HepG2 (cell line): ENCODE data around the gene FRMD4B. TPM values are rescaled to one million over a fixed set of nuclear protein-coding genes. Genes with fewer than 3 reads are reported as not detected.
A peak's percentile ranks its signal among the peaks of the same experiment; 100 is the strongest.

ENCODE experiments used
- ATAC-seq: fragments of 200-7000 bp; cut with Tn5 transposase; 3 replicates; pipeline ENCODE4 v1.9.1; 2020; ENCODE audit warnings: mild to moderate bottlenecking, moderate library complexity
- BruUV-seq: library from RNA; stranded (reverse); fragments of 400-500 nt; replicated peaks from 2 replicates; lab custom pipeline; 2021; lab: Mats Ljungman, UMichigan
- CTCF ChIA-PET: fragments of 300-600 bp; formaldehyde crosslinking; extraction: SDS; loops from one replicate; lab custom pipeline; 2021; ENCODE audit warnings: low total read pairs, inconsistent platforms, low intra/inter-chr PET ratio; lab: Yijun Ruan, JAX
- POLR2A ChIA-PET: fragments of 350-600 bp; sonication (Branson Sonifier 250); formaldehyde crosslinking; loops from one replicate; lab custom pipeline; 2020; ENCODE audit warnings: antibody characterized with exemption, inconsistent platforms; lab: Yijun Ruan, JAX
- DNase-seq: peaks from one replicate; pipeline ENCODE4 v3.0.0-alpha.2; 2015; ENCODE audit warnings: low spot score
- FAIRE-seq: peaks from 3 replicates; lab custom pipeline; 2011; peaks lifted over from hg19 to GRCh38; lab: Jason Lieb, UNC
- H2AFZ ChIP-seq: one replicate; pipeline ENCODE4 v1.6.1; 2011; ENCODE audit warnings: low read length, inconsistent platforms
- H3K27ac ChIP-seq: fragments of 300-600 bp; 3 replicates; pipeline ENCODE4 v1.8.0; 2011; ENCODE audit warnings: mixed run types, mild to moderate bottlenecking, mixed read lengths, low read length, inconsistent platforms; ENCODE audit not compliant: insufficient read depth; ENCODE audit errors: extremely low read length
- H3K27me3 ChIP-seq, 2 experiments: fragments of 200-600 bp in 1 of 2; 2 replicates in 1 of 2; 3 replicates in 1 of 2; pipeline versions ENCODE4 v1.6.0 to v1.8.0; 2011; ENCODE audit warnings: low read length in 2 of 2, mild to moderate bottlenecking in 2 of 2, moderate library complexity in 2 of 2, inconsistent platforms in 1 of 2; ENCODE audit not compliant: insufficient read depth in 2 of 2, control insufficient read depth in 1 of 2
- H3K36me3 ChIP-seq, 2 experiments: fragments of 200-600 bp in 1 of 2; replicated peaks in 1 of 2; 2 replicates in 1 of 2; 3 replicates in 1 of 2; pipeline versions ENCODE4 v1.5.1 to v1.8.0; 2011; ENCODE audit warnings: low read length in 2 of 2, inconsistent platforms in 1 of 2; ENCODE audit not compliant: insufficient read depth in 2 of 2, control insufficient read depth in 1 of 2
- H3K4me1 ChIP-seq: 2 replicates; pipeline ENCODE4 v1.5.1; 2012; ENCODE audit warnings: low read length, inconsistent platforms; ENCODE audit not compliant: insufficient read depth
- H3K4me2 ChIP-seq: 2 replicates; pipeline ENCODE4 v1.6.0; 2011; ENCODE audit warnings: low read depth, low read length, inconsistent platforms
- H3K4me3 ChIP-seq, 3 experiments: fragments of 200-600 bp in 1 of 3; sonication (generic), shearing (Covaris generic) in 1 of 3; replicated peaks in 1 of 3; 2 replicates each; pipeline ENCODE4 v1.5.1; 2011 to 2016; ENCODE audit warnings: low read length in 3 of 3, inconsistent platforms in 2 of 3, low read depth in 2 of 3, mild to moderate bottlenecking in 2 of 3, control low read depth in 1 of 3, mixed read lengths in 1 of 3; ENCODE audit not compliant: insufficient read depth in 1 of 3
- H3K79me2 ChIP-seq: one replicate; pipeline ENCODE4 v1.6.1; 2011; ENCODE audit warnings: low read length, inconsistent platforms; ENCODE audit not compliant: insufficient read depth
- H3K9ac ChIP-seq: 2 replicates; pipeline ENCODE4 v1.6.0; 2011; ENCODE audit warnings: mild to moderate bottlenecking, low read depth, low read length, inconsistent platforms; ENCODE audit not compliant: insufficient read depth
- H3K9me3 ChIP-seq: 2 replicates; pipeline ENCODE4 v1.5.1; 2012; ENCODE audit warnings: mild to moderate bottlenecking, low read length
- H4K20me1 ChIP-seq: 2 replicates; pipeline ENCODE4 v1.6.0; 2011; ENCODE audit warnings: inconsistent platforms, mild to moderate bottlenecking, low read length, moderate library complexity; ENCODE audit not compliant: insufficient read depth
- EHMT2 ChIP-seq: fragments of 200-600 bp; sonication (generic); IDR thresholded peaks from 2 replicates; pipeline ENCODE4 v1.7.0; 2017; ENCODE audit warnings: antibody characterized with exemption, low read depth, low read length, borderline replicate concordance
- HNRNPK ChIP-seq: fragments of 200-400 bp; formaldehyde crosslinking; IDR thresholded peaks from 2 replicates; pipeline ENCODE4 v1.6.1; 2018; ENCODE audit warnings: low read length, low read depth, moderate library complexity, mild to moderate bottlenecking; ENCODE audit not compliant: poor library complexity, severe bottlenecking
- HNRNPLL ChIP-seq: fragments of 200-400 bp; formaldehyde crosslinking; IDR thresholded peaks from 2 replicates; pipeline ENCODE4 v1.6.1; 2017; ENCODE audit warnings: mild to moderate bottlenecking, low read depth, low read length; ENCODE audit not compliant: poor library complexity, severe bottlenecking
- KIAA2018 ChIP-seq: sonication (generic); formaldehyde crosslinking; IDR thresholded peaks from 2 replicates; pipeline ENCODE4 v1.5.0; 2020; ENCODE audit warnings: mild to moderate bottlenecking, missing genetic modification reagents, borderline replicate concordance
- MXD3 ChIP-seq: IDR thresholded peaks from 2 replicates; pipeline ENCODE4 v1.6.1; 2016; ENCODE audit warnings: mild to moderate bottlenecking, missing biosample characterization, missing genetic modification reagents
- SMYD3 ChIP-seq: sonication (generic); formaldehyde crosslinking; IDR thresholded peaks from 2 replicates; pipeline ENCODE4 v1.8.1; 2023; ENCODE audit warnings: mild to moderate bottlenecking, missing genetic modification reagents
- ZFP90 ChIP-seq: sonication (generic); formaldehyde crosslinking; IDR thresholded peaks from 2 replicates; pipeline ENCODE4 v1.8.0; 2022; ENCODE audit warnings: missing genetic modification reagents, mild to moderate bottlenecking, inconsistent platforms, borderline replicate concordance
- ZNF557 ChIP-seq: sonication (generic); formaldehyde crosslinking; IDR thresholded peaks from 2 replicates; pipeline ENCODE4 v1.4.0; 2020; ENCODE audit warnings: missing genetic modification reagents
- ZNF737 ChIP-seq: sonication (generic); formaldehyde crosslinking; IDR thresholded peaks from 2 replicates; pipeline ENCODE4 v1.5.0; 2020; ENCODE audit warnings: missing genetic modification reagents, mild to moderate bottlenecking, borderline replicate concordance
- ZNF776 ChIP-seq: sonication (generic); formaldehyde crosslinking; IDR thresholded peaks from 2 replicates; pipeline ENCODE4 v1.4.0; 2020; ENCODE audit warnings: mild to moderate bottlenecking, missing genetic modification reagents
- ZNF792 ChIP-seq: IDR thresholded peaks from 2 replicates; pipeline ENCODE4 v1.6.1; 2016
- WGBS: methylation state at CpG from one replicate; pipeline ENCODE4 v1.1.6; 2017; ENCODE audit warnings: low lambda C conversion rate; 5-methylcytosine and 5-hydroxymethylcytosine counted together
- in situ Hi-C: cut with HindIII; loops from 2 replicates; pipeline ENCODE4 v1.10.0; 2017; ENCODE audit warnings: low pct_unique_long_range_greater_than_20kb; ENCODE audit not compliant: extremely low pct_ligation_motif_present
- intact Hi-C: fragments of 100-400 bp; cut with micrococcal nuclease; formaldehyde crosslinking; loops from one replicate; pipeline ENCODE4 v1.10.0; 2022; ENCODE audit not compliant: unreplicated experiment
- polyA plus RNA-seq, 8 experiments: library from polyadenylated mRNA; depleted of rRNA in 3 of 8; stranded (reverse) in 7 of 8; unstranded in 1 of 8; fragments of >200 nt; fragmentation: Illumina TruSeq in 4 of 8; extraction: Trizol in 4 of 8; gene quantifications; 2 replicates each; pipeline versions ENCODE4 v1.2.1 to v1.2.3, GENCODE V29; 2011 to 2016; ENCODE audit warnings: low read depth in 4 of 8, missing spikeins in 1 of 8, mixed read lengths in 1 of 8; ENCODE audit not compliant: insufficient read depth in 1 of 8
- total RNA-seq, 5 experiments: library from RNA; depleted of rRNA; stranded (reverse); fragments of >200 nt; fragmentation: Illumina TruSeq; extraction: Trizol; gene quantifications; 2 replicates each; pipeline ENCODE4 v1.2.3, GENCODE V29; 2016; ENCODE audit warnings: low read depth in 1 of 5

The FRMD4B gene
- total and polyA plus RNA-seq, 2 of the 13 experiments (the other 11 are each of a cell fraction or from before 2014, with no cell fraction given): 3.0 to 3.3 TPM

GRCh38 chr3:69197455-69197854, 188.4 kb downstream of the FRMD4B start:
- CTCF ChIA-PET: no interaction called here

GRCh38 chr3:69196876-69197275, 189.0 kb downstream of the FRMD4B start:
- H2AFZ ChIP-seq: no peak overlapping the region
- whole genome bisulfite sequencing: 100% methylated on average over 3 of the region's 3 CpGs
- no peak for FAIRE-seq
- no peak for DNase-seq
- no TSS peak for BruUV-seq
- intact Hi-C loops (no loop called here), in situ Hi-C loops (no loop called here)
- H3K4me1 ChIP-seq: peaks cover 5% of the 10 kb centered on the region
- H4K20me1 ChIP-seq: no peaks in the 10 kb centered on the region
- H3K9ac ChIP-seq: no peak overlapping the region
- no peaks in the 10 kb centered on the region for H3K9me3 ChIP-seq
- no peaks in the 10 kb centered on the region for H3K27me3 ChIP-seq
- no peak for ATAC-seq
- no peak overlapping the region for H3K4me3 ChIP-seq
- CTCF ChIA-PET: no interaction called here
- H3K4me2 ChIP-seq: no peak overlapping the region
- POLR2A ChIA-PET: no interaction called here
- H3K27ac ChIP-seq: no peak overlapping the region
- peaks cover 0 to 2% of the 10 kb centered on the region in 2 experiments; a peak in 3 of 5 replicates for H3K36me3 ChIP-seq
- no peaks in the 10 kb centered on the region for H3K79me2 ChIP-seq
- TF ChIP-seq KIAA2018 (CRISPR knock-in tag) (no peak), ZFP90 (CRISPR knock-in tag) (no peak), MXD3 (CRISPR knock-in tag) (no peak), HNRNPLL (no peak), SMYD3 (CRISPR knock-in tag) (no peak)

More at GRCh38 chr3:69197455-69197854, 188.4 kb downstream of the FRMD4B start:
- 94% methylated on average over 6 of the region's 6 CpGs for WGBS
- Histone ChIP-seq H3K36me3 (no peaks in the 10 kb centered on the region; a peak in 2 of 5 replicates), H4K20me1 (no peaks in the 10 kb centered on the region), H3K4me2 (no peak overlapping the region), H3K79me2 (no peaks in the 10 kb centered on the region), H2AFZ (no peak overlapping the region), H3K27me3 (no peaks in the 10 kb centered on the region), H3K4me3 (no peak overlapping the region), H3K9ac (no peak overlapping the region), H3K4me1 (peaks cover 8% of the 10 kb centered on the region), H3K27ac (no peak overlapping the region), H3K9me3 (no peaks in the 10 kb centered on the region)
- ATAC-seq (no peak), FAIRE-seq (no peak), DNase-seq (no peak)
- no peak for TF ChIP-seq ZNF792
- no peak for TF ChIP-seq ZNF737 (CRISPR knock-in tag)
- TF ChIP-seq EHMT2: no peak
- TF ChIP-seq HNRNPK: peak; percentile 78
- TF ChIP-seq ZNF776 (CRISPR knock-in tag): no peak
- TF ChIP-seq ZNF557 (CRISPR knock-in tag): no peak
- in situ Hi-C loops: no loop called here
- intact Hi-C loops: no loop called here
- POLR2A ChIA-PET: no interaction called here
- BruUV-seq: no TSS peak
